22Rv1 (cell line): ENCODE results near the gene PCAT6.

Experiments
- CTCF ChIP-seq: fragments of 450-650 bp; IDR thresholded peaks from 2 replicates; pipeline ENCODE4 v1.5.1; 2017; ENCODE audit warnings: mild to moderate bottlenecking
- ZFX ChIP-seq: fragments of 450-650 bp; IDR thresholded peaks from 2 replicates; pipeline ENCODE4 v1.6.1; 2017; ENCODE audit warnings: antibody characterized with exemption, borderline replicate concordance

- TF ChIP-seq CTCF (no peak), ZFX (no peak)
Observed at GRCh38 chr1:202844259-202844658, 33.5 kb downstream of the PCAT6 start.
